GM19328 (cell line): ENCODE results near the gene SPATA12.

Experiments used
- ATAC-seq: cut with Tn5 transposase; IDR thresholded peaks from one replicate; pipeline ENCODE4 v1.9.1; 2021; ENCODE audit warnings: mild to moderate bottlenecking, moderate library complexity; ENCODE audit not compliant: unreplicated experiment

The SPATA12 gene, protein sequence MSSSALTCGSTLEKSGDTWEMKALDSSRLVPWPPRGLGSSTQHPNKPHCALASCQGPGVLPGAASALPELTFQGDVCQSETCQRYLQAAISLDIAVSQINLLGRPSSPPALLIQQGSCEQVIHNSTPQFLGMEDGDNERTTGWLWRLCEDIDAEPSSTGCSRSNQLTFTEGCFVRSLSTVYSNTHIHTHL

GRCh38 chr3:57060089-57060821 lies at the start of gene SPATA12:
SPATA12 (plus strand) TSS chr3:57060664; CDS start chr3:57073695, 13,031 bp downstream.
- no peak for ATAC-seq

- ATAC-seq, result no peak
These were observed 49.4 kb upstream of the SPATA12 start for GRCh38 chr3:57011022-57011421.

DNA sequence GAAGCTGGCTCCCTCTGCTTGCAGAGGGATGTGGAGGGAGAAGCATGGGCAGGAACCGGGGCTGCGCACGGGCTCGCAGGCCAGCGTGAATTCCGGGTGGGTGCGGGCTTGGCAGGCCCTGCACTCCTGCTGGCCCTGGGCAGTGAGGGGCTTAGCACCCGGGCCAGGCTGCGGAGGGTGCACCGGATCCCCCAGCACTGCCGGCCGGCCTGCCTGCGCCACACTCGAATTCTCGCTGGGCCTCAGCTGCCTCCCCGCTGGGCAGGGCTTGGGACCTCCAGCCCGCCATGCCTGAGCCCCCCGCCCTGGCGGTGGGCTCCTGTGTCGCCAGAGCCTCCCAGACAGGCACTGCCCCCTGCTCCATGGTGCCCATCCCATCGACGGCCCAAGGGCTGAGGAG lies 47.6 kb upstream of the SPATA12 start:
- ATAC-seq, result no peak

- ATAC-seq, result no peak
These were observed 45.1 kb upstream of the SPATA12 start for GRCh38 chr3:57015350-57015729.

- ATAC-seq, result no peak
These were observed 44.6 kb upstream of the SPATA12 start for GRCh38 chr3:57015912-57016311.

DNA sequence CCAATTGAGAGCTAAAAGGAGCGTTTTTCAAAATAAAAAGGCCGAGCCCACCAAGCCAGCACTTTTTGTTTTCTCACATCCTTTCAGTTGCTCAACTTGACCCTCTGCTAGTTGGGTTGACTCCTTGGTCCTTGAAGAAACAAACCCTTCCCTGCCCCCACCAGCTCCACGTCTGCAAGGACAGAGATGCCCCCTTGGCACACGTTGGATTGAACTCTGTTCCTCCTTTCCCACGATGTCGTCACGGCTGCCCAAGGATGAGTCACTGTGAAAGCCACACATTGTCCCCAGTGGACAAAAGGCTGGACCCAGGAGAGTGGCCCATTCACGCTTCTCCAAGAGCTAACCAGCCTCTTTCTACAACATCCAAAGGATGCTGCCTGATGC lies 43.0 kb upstream of the SPATA12 start:
- no peak for ATAC-seq

GRCh38 chr3:57018246-57018645 lies 42.2 kb upstream of the SPATA12 start:
- no peak for ATAC-seq

- ATAC-seq, result no peak
These were observed 41.4 kb upstream of the SPATA12 start for GRCh38 chr3:57019057-57019456.

DNA sequence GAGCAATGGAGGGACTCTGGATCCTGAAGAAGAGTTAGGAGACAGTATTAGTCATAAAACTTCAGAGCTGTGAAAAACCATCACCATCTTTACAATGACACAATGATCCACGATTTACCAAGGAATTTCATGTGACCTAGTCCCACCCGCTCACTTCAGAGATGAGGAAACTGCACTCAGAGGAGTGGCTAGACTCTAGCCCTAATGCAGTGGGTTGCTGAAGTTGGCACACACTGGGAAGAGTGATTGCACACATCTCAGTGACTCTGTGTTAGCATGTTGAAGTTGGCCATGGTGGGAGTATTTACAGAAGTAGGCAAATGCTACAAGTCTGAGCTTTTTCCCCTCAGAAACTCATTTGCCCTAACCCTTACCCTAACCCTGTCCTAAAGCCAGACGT lies 35.2 kb upstream of the SPATA12 start:
- ATAC-seq, result no peak

GRCh38 chr3:57026944-57027343 lies 33.5 kb upstream of the SPATA12 start:
- ATAC-seq, result no peak

GRCh38 chr3:57029383-57029782 lies 31.1 kb upstream of the SPATA12 start:
- no peak for ATAC-seq

DNA sequence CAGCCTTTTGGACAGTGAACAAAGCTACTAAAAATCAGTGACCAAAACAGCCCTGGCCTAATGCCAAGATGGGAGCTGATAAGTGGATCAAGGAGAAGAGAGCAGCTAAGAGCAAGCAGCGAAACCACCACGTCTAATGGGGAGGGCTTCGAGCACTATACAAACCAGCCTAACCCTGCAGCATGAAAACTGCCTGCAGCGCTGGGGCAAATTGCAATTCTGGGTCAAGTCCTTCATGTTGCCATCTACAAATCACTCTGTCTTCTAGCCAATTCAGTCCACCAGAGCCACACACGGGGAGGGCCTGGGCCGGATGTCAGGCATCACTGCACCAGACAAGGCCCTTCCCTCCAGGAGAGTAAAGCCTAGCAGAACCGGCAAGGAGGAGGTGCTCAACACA lies 30.5 kb upstream of the SPATA12 start:
- no peak for ATAC-seq

DNA sequence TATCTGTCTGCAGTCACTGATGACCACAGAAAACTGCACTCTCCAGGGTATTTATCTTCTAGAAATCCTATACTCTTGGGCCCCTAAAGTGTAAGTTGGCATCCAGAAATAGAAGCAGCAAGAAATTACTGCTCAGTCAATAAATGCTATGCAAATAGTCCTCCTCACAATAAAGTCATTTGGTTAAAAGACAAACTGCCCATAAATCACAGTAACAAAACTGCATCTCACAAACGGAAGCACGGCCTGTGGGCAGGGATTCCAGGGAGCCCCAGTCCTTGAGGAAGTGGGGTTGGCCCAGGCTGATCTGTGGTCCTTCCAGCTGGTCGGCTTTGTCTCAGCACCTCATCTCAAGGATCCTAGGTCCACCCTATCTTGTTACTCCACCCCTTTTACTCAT lies 29.7 kb upstream of the SPATA12 start:
- ATAC-seq, result no peak

- no peak for ATAC-seq
These were observed 28.6 kb upstream of the SPATA12 start for GRCh38 chr3:57031631-57032541.

DNA sequence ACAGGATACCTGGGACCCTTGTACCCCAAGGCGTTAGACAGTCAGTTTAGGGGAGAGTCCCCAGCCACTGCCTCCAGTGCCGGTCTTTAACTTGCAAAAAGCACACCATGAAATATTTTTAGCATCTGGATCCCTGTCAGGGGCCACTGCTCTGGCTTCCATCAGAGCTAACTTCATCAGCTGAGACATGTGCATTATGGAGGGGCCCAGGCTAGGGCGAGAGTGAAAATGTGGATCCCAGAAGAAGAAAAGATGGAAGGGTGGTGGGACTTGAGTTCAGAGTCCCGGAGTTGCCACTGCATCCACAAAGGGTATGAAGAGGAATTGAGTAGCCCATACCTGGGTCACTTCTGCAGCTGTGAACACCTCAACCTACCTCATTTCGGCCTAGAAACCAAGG lies 23.5 kb upstream of the SPATA12 start:
- ATAC-seq, result no peak

DNA sequence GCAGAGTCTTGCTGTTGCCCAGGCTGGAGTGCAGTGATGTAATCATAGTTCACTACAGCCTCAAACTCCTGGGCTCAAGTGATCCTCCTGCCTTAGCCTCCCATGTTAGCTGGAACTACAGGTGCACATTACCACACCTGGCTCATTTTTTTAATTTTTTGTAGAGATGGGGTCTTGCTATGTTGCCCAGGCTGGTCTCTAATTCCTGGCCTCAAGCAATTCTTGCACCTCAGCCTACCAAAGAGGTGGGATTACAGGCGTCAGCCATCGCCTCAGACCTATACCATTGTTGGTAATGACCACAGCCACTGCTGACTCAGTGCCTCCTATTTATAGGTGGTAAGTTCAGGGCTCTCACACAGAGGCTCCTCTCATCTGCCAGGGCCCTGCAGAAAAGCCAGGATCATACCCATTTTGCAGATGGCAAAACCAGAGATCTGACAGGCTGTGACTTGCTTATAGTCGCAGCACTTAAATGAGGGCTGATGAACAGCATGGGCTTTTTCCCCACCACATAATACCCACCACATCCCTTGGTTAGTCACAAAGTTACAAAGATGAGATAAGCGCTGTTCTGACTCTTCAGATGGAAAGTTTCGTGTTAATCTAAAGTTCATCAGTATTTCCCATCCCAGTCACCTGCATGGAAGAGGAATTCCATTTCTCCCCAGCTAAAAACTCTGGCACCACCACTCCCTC lies 21.8 kb upstream of the SPATA12 start:
- no peak for ATAC-seq

GRCh38 chr3:57041674-57042073 lies 18.8 kb upstream of the SPATA12 start:
- ATAC-seq, result no peak

- no peak for ATAC-seq
These were observed 16.9 kb upstream of the SPATA12 start for GRCh38 chr3:57043518-57043917.

- no peak for ATAC-seq
These were observed 14.2 kb upstream of the SPATA12 start for GRCh38 chr3:57046101-57046765.

DNA sequence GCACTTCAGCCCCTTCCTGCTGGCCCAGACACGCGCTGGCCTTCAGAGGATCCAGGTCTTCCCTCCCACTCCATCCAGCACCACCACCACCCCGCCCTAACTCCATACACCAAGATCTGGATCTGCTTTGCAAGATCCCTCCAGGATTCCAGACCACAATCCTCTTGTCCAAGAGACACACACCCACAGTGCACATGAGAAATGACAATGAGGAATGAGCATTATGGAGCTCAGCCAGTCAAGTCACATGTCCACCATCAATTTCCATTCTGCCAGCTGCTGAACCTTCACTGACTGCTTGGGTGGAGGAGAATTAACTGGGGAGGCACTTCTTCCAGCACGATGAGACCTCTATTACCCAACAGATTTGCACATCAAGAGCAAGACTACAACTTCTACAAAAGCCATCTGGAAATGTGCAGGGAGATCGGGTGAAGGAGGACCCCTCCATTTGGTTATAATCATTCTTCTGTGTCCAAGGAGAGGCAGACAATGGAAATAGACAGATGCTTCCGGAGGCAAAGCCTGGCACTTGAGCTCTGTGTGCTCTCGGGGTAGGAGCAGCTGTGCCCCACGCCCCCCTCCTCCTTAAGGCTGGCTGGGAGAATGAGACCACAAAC lies 12.3 kb upstream of the SPATA12 start:
- no peak for ATAC-seq
